Mesendoderm (in vitro differentiated cells): ENCODE results near the gene ARHGEF4.

Experiments
- DNase-seq: peaks from one replicate; pipeline ENCODE4 v3.0.0; 2013
- H2AK5ac ChIP-seq: 2 replicates; pipeline ENCODE4 v1.6.1; 2013; ENCODE audit warnings: low read length, inconsistent platforms
- H2BK120ac ChIP-seq: 2 replicates; pipeline ENCODE4 v1.6.1; 2013; ENCODE audit warnings: low read depth, mild to moderate bottlenecking, low read length, moderate library complexity, mixed read lengths
- H2BK15ac ChIP-seq: replicated peaks from 2 replicates; pipeline ENCODE4 v1.6.1; 2013; ENCODE audit warnings: low read depth, mild to moderate bottlenecking, moderate library complexity
- H2BK5ac ChIP-seq: 2 replicates; pipeline ENCODE4 v1.6.1; 2013; ENCODE audit warnings: low read length, inconsistent platforms
- H3K18ac ChIP-seq: 2 replicates; pipeline ENCODE4 v1.6.1; 2013; ENCODE audit warnings: mild to moderate bottlenecking, low read length, mixed read lengths
- H3K23ac ChIP-seq: one replicate; pipeline ENCODE4 v1.6.1; 2013; ENCODE audit warnings: low read length
- H3K27ac ChIP-seq: 2 replicates; pipeline ENCODE4 v1.5.1; 2013; ENCODE audit warnings: low read depth, mild to moderate bottlenecking, inconsistent platforms, low read length, moderate library complexity
- H3K27me3 ChIP-seq: 2 replicates; pipeline ENCODE4 v1.6.1; 2013; ENCODE audit warnings: low read length, control low read depth, mild to moderate bottlenecking, inconsistent platforms; ENCODE audit not compliant: insufficient read depth, poor library complexity
- H3K36me3 ChIP-seq: 2 replicates; pipeline ENCODE4 v1.6.1; 2013; ENCODE audit warnings: low read length, inconsistent platforms; ENCODE audit not compliant: control insufficient read depth, insufficient read depth
- H3K4ac ChIP-seq: one replicate; pipeline ENCODE4 v1.6.1; 2013; ENCODE audit warnings: low read depth, mild to moderate bottlenecking, low read length, moderate library complexity
- H3K4me1 ChIP-seq: 2 replicates; pipeline ENCODE4 v1.6.1; 2013; ENCODE audit warnings: low read depth, low read length, inconsistent platforms; ENCODE audit not compliant: control insufficient read depth
- H3K4me2 ChIP-seq: 2 replicates; pipeline ENCODE4 v1.6.1; 2013; ENCODE audit warnings: low read length
- H3K4me3 ChIP-seq: 2 replicates; pipeline ENCODE4 v1.5.1; 2013; ENCODE audit warnings: mild to moderate bottlenecking, low read length
- H3K56ac ChIP-seq: one replicate; pipeline ENCODE4 v1.6.1; 2013; ENCODE audit warnings: low read length
- H3K79me1 ChIP-seq: 2 replicates; pipeline ENCODE4 v1.6.1; 2013; ENCODE audit warnings: low read length, inconsistent platforms
- H3K79me2 ChIP-seq: 2 replicates; pipeline ENCODE4 v1.6.1; 2013; ENCODE audit warnings: mild to moderate bottlenecking, low read length; ENCODE audit not compliant: control insufficient read depth, insufficient read depth
- H3K9ac ChIP-seq: 2 replicates; pipeline ENCODE4 v1.6.1; 2013; ENCODE audit warnings: low read length, inconsistent platforms
- H4K5ac ChIP-seq: one replicate; pipeline ENCODE4 v1.6.1; 2013; ENCODE audit warnings: low read length
- H4K8ac ChIP-seq: one replicate; pipeline ENCODE4 v1.6.1; 2013; ENCODE audit warnings: low read depth, mild to moderate bottlenecking, control low read depth, low read length, moderate library complexity
- WGBS: extraction: QIAGEN DNeasy Blood & Tissue Kit; methylation state at CpG from one replicate; pipeline ENCODE4 v1.1.7; 2013; ENCODE audit warnings: low lambda C conversion rate, missing lambda C conversion rate; ENCODE audit not compliant: insufficient coverage; ENCODE audit errors: extremely low coverage; 5-methylcytosine and 5-hydroxymethylcytosine counted together

Gene ARHGEF4

DNA sequence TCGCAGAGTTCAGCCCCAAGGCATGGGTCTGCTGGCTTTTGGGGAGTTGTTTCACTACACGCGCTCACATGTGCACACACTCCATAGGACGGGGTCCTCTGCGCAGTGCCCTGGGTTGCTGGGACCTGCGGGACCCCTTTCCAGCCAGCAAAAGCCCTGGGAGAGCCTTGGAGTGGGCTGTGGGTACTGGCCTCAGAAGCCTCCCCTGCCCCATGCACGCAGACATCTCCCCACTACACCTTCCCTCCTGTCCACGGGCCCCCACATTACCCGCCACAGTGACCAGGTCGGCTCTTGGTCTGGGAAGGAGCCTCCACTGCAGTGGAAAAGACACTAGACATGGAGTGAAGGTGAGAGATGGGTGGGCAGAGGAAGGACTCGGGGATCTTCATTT lies 208.0 kb downstream of the ARHGEF4 start:
- Histone ChIP-seq H3K4me1 (no peaks in the 10 kb centered on the region), H3K4ac (no peak overlapping the region), H2BK15ac (no peak overlapping the region), H2BK120ac (no peak overlapping the region), H3K79me2 (no peaks in the 10 kb centered on the region), H3K18ac (no peak overlapping the region), H3K23ac (no peak overlapping the region), H3K4me2 (no peak overlapping the region), H3K36me3 (peaks cover 4% of the 10 kb centered on the region), H2BK5ac (no peak overlapping the region), H2AK5ac (no peak overlapping the region), H4K8ac (no peak overlapping the region), H3K27ac (no peak overlapping the region), H3K9ac (no peak overlapping the region), H3K79me1 (peaks cover 2% of the 10 kb centered on the region), H3K56ac (no peak overlapping the region), H3K27me3 (no peaks in the 10 kb centered on the region), H3K4me3 (no peak overlapping the region), H4K5ac (no peak overlapping the region)
- WGBS, result no CpG with 5 or more reads among the region's 11 CpGs
- DNase-seq, result no peak

DNA sequence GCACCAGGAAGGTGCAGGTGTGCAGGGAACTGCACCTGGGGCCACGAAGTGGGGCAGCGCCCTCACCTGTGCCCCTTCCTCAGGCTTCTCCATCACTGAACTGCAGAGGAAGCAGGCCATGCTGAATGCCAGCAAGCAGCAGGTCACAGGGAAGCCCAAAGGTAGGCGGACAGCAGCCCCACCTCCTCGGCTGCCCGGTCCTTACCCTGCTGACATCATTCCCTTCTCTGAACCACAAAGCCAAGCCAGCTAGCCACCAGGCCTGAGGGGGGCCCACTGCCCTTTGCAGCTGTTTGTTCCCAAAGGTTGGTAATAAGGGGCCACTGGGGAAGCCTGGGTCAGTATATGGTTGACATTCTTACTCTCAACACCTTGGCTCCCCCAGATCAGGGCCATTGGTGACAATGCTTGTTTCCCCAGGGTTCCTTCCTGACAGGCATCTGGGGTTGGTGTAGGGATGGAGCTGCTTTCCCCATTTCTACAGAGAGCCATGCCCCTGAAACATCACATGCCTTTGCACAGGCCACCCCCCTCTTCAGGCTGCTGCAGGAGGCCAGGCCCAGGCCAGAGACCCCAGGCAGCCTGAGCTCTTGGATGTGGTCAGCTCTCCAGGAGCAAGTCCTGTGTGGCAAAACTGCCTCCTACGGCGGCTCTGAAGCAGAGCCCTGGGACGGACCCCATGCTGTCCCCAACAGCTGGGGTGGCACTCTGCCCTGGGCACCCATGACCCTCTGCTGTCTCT lies 208.7 kb downstream of the ARHGEF4 start:
- Histone ChIP-seq H2AK5ac (no peak overlapping the region), H3K4me2 (no peak overlapping the region), H3K18ac (no peak overlapping the region), H3K36me3 (peaks cover 5% of the 10 kb centered on the region), H3K27ac (no peak overlapping the region), H3K4ac (no peak overlapping the region), H4K5ac (no peak overlapping the region), H3K4me3 (no peak overlapping the region), H3K27me3 (no peaks in the 10 kb centered on the region), H2BK15ac (no peak overlapping the region), H3K79me2 (no peaks in the 10 kb centered on the region), H3K56ac (no peak overlapping the region), H3K9ac (no peak overlapping the region), H3K4me1 (no peaks in the 10 kb centered on the region), H3K79me1 (peaks cover 2% of the 10 kb centered on the region), H2BK120ac (no peak overlapping the region), H3K23ac (no peak overlapping the region), H2BK5ac (no peak overlapping the region), H4K8ac (no peak overlapping the region)
- no CpG with 5 or more reads among the region's 8 CpGs for WGBS
- DNase-seq, result no peak

DNA sequence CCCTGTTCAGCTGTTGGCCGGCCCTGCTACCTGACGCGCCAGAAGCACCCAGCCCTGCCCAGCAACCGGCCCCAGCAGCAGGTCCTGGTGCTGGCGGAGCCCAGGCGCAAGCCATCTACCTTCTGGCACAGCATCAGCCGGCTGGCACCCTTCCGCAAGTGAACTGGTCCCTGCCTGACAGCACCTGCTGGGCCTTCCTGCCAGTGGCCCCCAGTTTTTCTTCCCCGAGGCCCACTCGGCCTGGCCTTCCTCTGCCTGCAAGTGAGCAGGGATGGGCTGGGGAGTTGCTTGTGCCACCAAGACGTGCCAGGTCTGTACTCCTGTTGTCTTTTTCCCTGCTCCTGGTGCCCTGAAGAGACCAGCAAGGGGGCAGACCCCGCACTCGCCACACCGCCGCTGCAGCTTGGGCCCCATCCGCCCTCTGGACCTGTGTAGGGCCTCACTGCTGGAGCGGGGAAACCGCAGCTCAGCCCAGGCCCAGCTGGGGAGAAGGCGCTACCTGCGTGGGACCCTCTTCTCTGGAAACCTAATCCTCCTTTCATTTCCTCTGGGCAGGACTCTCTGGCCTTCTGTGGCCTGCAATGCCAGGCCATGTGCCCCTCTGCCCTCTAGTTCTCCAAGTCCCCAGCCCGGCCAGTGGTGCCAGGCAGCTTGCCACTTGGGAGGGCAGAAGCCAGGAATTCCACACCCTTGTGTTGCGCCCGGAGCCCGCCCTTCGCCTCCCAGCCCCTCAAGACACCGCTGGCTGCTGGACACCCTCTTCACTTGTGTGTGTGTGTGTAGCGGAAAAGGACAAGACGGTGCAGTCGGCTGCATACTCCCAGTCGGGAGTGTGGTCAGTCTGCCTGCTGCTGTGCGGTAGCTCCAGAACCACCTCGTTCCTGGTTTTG lies 209.6 kb downstream of the ARHGEF4 start:
- H3K79me2 ChIP-seq, result peaks cover 2% of the 10 kb centered on the region
- no peaks in the 10 kb centered on the region for H3K4me1 ChIP-seq
- H3K18ac ChIP-seq, result no peak overlapping the region
- H3K27me3 ChIP-seq, result no peaks in the 10 kb centered on the region
- no peak overlapping the region for H2BK120ac ChIP-seq
- WGBS, result no CpG with 5 or more reads among the region's 32 CpGs
- H3K36me3 ChIP-seq, result peaks cover 5% of the 10 kb centered on the region
- H4K5ac ChIP-seq, result no peak overlapping the region
- no peak overlapping the region for H3K23ac ChIP-seq
- no peak overlapping the region for H3K9ac ChIP-seq
- H3K4ac ChIP-seq, result no peak overlapping the region
- no peak overlapping the region for H3K56ac ChIP-seq
- H4K8ac ChIP-seq, result no peak overlapping the region
- H2AK5ac ChIP-seq, result no peak overlapping the region
- no peak overlapping the region for H2BK5ac ChIP-seq
- no peak overlapping the region for H3K27ac ChIP-seq
- H3K4me2 ChIP-seq, result no peak overlapping the region
- DNase-seq, result no peak
- no peak overlapping the region for H3K4me3 ChIP-seq
- H2BK15ac ChIP-seq, result no peak overlapping the region
- peaks cover 4% of the 10 kb centered on the region for H3K79me1 ChIP-seq

DNA sequence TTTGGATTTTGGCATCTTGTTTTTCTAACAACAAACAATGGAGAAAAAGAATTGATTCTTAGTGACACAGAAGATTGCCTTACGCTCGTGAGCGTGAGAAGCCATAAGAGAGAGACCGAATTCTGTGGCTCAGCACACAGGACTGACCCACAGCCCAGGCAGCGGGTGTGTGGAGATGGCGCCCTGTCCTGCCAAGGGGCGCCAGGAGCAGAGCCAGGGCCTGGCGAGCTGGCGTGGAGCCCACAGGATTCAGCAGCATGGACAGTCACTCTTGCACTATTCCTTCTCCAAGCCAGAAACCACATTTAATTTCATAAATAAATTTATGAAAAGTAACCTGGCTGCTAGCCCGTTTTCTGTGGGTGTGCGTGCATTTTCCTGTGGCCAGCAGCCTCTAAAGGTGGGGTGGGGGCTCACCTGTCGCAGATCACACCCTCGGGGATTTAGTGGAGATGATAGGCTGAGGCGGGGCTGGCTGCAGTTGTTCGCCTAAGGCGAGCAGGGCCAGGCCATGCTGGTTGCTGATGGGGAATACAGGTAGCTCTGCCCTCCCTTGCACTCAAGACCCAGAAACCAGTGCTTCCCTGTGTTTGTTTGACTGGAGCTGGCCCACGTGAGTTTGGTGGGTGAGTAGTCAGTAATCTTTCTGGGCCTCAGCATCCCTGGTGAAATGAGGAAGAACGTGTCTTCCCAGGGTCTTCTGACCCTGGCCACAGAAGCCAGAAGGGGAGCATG lies 210.4 kb downstream of the ARHGEF4 start:
- Histone ChIP-seq H3K23ac (no peak overlapping the region), H3K79me2 (peaks cover 2% of the 10 kb centered on the region), H3K27me3 (no peaks in the 10 kb centered on the region), H2BK15ac (no peak overlapping the region), H3K4ac (no peak overlapping the region), H3K56ac (no peak overlapping the region), H3K4me1 (no peaks in the 10 kb centered on the region), H3K9ac (no peak overlapping the region), H3K27ac (no peak overlapping the region), H3K36me3 (peaks cover 5% of the 10 kb centered on the region), H3K79me1 (peaks cover 4% of the 10 kb centered on the region), H4K5ac (no peak overlapping the region), H3K4me2 (no peak overlapping the region), H3K4me3 (no peak overlapping the region), H3K18ac (no peak overlapping the region), H2AK5ac (no peak overlapping the region), H2BK120ac (no peak overlapping the region), H2BK5ac (no peak overlapping the region), H4K8ac (no peak overlapping the region)
- whole genome bisulfite sequencing, result no CpG with 5 or more reads among the region's 18 CpGs
- no peak for DNase-seq

DNA sequence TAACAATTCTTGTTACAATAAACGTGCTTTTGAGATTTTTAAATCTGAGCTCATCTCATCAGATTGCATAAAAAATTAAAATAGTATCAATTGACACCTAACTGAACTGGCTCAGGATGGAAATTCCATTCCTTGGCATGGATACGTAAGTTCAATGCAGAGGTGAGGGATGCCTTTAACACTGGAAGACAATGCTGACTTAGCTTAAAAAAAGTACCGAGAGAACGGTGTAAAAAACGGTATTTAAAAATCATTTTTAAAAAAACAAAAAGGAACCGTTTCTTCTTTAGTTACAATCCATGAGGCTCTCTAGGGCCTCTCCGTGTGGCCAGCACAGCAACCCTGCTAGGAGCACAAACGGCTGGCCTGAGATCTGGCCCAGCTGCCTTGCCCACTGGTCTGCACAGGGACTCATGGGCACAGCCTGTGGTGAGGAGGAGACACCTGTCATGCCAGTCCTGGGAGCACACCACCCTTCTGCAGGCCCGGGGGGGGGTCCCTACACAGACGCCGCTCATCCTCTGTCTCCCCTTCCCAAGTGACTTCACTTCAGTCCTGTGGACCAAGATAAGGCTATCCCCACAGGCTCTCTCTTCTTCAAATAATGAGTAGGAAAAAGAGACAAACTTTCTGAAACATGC lies 211.3 kb downstream of the ARHGEF4 start:
- WGBS, result no CpG with 5 or more reads among the region's 11 CpGs
- H3K36me3 ChIP-seq, result peaks cover 7% of the 10 kb centered on the region

More for the DNA sequence above, 211.3 kb downstream of the ARHGEF4 start:
- Histone ChIP-seq H2BK15ac (no peak overlapping the region), H3K56ac (no peak overlapping the region), H2AK5ac (no peak overlapping the region), H3K18ac (no peak overlapping the region), H2BK120ac (no peak overlapping the region), H3K79me1 (peaks cover 5% of the 10 kb centered on the region), H3K27ac (no peak overlapping the region), H3K27me3 (no peaks in the 10 kb centered on the region), H3K4me1 (no peaks in the 10 kb centered on the region), H3K4ac (no peak overlapping the region), H3K4me3 (no peak overlapping the region), H3K23ac (no peak overlapping the region), H3K4me2 (no peak overlapping the region), H3K9ac (no peak overlapping the region), H3K79me2 (peaks cover 2% of the 10 kb centered on the region), H4K5ac (no peak overlapping the region), H4K8ac (no peak overlapping the region), H2BK5ac (no peak overlapping the region)
- DNase-seq, result no peak
